Adrenal gland (tissue), 5 donors: ENCODE measurements around the gene VPS9D1.

Source experiments
- CTCF ChIP-seq, 6 experiments: fragments of 450-650 bp in 4 of 6; fragments of 200-600 bp in 2 of 6; sonication (generic) in 1 of 6; IDR thresholded peaks; 1 replicate in 5 of 6; 2 replicates in 1 of 6; pipeline versions ENCODE4 v1.5.1 to v1.8.0; 2016 to 2021; ENCODE audit warnings: antibody characterized with exemption in 6 of 6, mild to moderate bottlenecking in 2 of 6, moderate library complexity in 1 of 6
- POLR2A ChIP-seq, 2 donors: fragments of 450-650 bp; IDR thresholded peaks; one replicate each; pipeline ENCODE4 v1.6.1; 2017; ENCODE audit warnings: antibody characterized with exemption in 2 of 2, mild to moderate bottlenecking in 2 of 2, moderate library complexity in 1 of 2
- donor health status: DM: no; HTN: no; CAD: no.

GRCh38 chr16:89705006-89705405 is 15.7 kb downstream of the VPS9D1 start:
- TF ChIP-seq CTCF (IDR thresholded peaks at IDR 0.05) (no peak), POLR2A (IDR thresholded peaks at IDR 0.05) (no peak)
